SU-DHL-6 (cell line): ENCODE results near the gene RECK.

Experiments
- EZH2phosphoT487 ChIP-seq: fragments of 200-600 bp; sonication (generic), shearing (Covaris generic); conservative IDR thresholded peaks from 2 replicates; pipeline ENCODE4 v1.6.1; 2018; ENCODE audit warnings: mild to moderate bottlenecking, antibody characterized with exemption, low read length, moderate library complexity, mixed read lengths
- TF ChIP-seq, protein P1 (sequence below): fragments of 200-600 bp; sonication (generic); IDR thresholded peaks from one replicate; pipeline ENCODE4 v1.5.1; 2017; ENCODE audit warnings: antibody characterized with exemption, mild to moderate bottlenecking, low read length, moderate library complexity; ENCODE audit not compliant: insufficient read depth, poor library complexity, severe bottlenecking

DNA sequence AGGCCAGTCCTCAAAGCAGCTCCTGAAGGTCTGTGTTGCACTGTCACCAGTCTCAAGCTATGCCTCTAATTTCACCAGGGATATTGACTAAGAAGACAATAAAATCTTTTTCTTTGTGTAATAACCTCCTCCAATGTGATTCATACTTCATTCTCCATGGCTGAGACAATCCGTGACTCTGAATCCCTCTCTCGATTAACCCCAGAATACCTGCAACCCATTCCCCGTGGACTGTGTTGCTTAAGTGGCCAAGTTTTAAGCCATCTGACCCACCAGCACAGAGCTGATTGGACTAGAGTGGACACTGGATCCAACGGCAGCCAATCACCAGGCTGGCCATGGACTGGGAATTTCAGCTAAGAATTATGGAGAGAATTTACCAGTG is 127.1 kb downstream of the RECK start:
- TF ChIP-seq, protein P1, sequence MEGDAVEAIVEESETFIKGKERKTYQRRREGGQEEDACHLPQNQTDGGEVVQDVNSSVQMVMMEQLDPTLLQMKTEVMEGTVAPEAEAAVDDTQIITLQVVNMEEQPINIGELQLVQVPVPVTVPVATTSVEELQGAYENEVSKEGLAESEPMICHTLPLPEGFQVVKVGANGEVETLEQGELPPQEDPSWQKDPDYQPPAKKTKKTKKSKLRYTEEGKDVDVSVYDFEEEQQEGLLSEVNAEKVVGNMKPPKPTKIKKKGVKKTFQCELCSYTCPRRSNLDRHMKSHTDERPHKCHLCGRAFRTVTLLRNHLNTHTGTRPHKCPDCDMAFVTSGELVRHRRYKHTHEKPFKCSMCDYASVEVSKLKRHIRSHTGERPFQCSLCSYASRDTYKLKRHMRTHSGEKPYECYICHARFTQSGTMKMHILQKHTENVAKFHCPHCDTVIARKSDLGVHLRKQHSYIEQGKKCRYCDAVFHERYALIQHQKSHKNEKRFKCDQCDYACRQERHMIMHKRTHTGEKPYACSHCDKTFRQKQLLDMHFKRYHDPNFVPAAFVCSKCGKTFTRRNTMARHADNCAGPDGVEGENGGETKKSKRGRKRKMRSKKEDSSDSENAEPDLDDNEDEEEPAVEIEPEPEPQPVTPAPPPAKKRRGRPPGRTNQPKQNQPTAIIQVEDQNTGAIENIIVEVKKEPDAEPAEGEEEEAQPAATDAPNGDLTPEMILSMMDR: no peak
- no peak for TF ChIP-seq EZH2phosphoT487
